ENCODE measurements around the gene ITGA7. TPM values are rescaled to one million over a fixed set of nuclear protein-coding genes. Genes with fewer than 3 reads are reported as not detected.

Gene ITGA7, protein sequence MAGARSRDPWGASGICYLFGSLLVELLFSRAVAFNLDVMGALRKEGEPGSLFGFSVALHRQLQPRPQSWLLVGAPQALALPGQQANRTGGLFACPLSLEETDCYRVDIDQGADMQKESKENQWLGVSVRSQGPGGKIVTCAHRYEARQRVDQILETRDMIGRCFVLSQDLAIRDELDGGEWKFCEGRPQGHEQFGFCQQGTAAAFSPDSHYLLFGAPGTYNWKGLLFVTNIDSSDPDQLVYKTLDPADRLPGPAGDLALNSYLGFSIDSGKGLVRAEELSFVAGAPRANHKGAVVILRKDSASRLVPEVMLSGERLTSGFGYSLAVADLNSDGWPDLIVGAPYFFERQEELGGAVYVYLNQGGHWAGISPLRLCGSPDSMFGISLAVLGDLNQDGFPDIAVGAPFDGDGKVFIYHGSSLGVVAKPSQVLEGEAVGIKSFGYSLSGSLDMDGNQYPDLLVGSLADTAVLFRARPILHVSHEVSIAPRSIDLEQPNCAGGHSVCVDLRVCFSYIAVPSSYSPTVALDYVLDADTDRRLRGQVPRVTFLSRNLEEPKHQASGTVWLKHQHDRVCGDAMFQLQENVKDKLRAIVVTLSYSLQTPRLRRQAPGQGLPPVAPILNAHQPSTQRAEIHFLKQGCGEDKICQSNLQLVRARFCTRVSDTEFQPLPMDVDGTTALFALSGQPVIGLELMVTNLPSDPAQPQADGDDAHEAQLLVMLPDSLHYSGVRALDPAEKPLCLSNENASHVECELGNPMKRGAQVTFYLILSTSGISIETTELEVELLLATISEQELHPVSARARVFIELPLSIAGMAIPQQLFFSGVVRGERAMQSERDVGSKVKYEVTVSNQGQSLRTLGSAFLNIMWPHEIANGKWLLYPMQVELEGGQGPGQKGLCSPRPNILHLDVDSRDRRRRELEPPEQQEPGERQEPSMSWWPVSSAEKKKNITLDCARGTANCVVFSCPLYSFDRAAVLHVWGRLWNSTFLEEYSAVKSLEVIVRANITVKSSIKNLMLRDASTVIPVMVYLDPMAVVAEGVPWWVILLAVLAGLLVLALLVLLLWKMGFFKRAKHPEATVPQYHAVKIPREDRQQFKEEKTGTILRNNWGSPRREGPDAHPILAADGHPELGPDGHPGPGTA
- total RNA-seq = 1 to 10 TPM; 4.3 to 4.8 TPM

GRCh38 chr12:55707841-55708694, at the start of gene ITGA7:
Gene ITGA7, minus strand, starts transcription at chr12:55707904. Its CDS starts 222 bp downstream, at chr12:55707682.
- H3K36me3 Mint-ChIP-seq (ENCODE audit: low read depth) = no peaks in the 10 kb centered on the region
- intact Hi-C loops (cut with micrococcal nuclease) = no loop called here
- CTCF ChIA-PET = interaction anchor here (0.7 to 1.5 kb wide), 3 partner anchors 19 to 32 kb away, joined by 3 to 4 read pairs (median 4); no protein-coding TSS in a partner anchor

GRCh38 chr12:55755246-55755645, 47.5 kb upstream of the ITGA7 start:
- TF ChIP-seq, protein P1, sequence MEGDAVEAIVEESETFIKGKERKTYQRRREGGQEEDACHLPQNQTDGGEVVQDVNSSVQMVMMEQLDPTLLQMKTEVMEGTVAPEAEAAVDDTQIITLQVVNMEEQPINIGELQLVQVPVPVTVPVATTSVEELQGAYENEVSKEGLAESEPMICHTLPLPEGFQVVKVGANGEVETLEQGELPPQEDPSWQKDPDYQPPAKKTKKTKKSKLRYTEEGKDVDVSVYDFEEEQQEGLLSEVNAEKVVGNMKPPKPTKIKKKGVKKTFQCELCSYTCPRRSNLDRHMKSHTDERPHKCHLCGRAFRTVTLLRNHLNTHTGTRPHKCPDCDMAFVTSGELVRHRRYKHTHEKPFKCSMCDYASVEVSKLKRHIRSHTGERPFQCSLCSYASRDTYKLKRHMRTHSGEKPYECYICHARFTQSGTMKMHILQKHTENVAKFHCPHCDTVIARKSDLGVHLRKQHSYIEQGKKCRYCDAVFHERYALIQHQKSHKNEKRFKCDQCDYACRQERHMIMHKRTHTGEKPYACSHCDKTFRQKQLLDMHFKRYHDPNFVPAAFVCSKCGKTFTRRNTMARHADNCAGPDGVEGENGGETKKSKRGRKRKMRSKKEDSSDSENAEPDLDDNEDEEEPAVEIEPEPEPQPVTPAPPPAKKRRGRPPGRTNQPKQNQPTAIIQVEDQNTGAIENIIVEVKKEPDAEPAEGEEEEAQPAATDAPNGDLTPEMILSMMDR (IDR thresholded peaks at IDR 0.05) = no peak
- ChIA-PET POLR2A (interaction anchor here (0.7 to 1.7 kb wide), 3 partner anchors 11 to 17 kb away, joined by 3 to 6 read pairs (median 3); no protein-coding TSS in a partner anchor), CTCF (interaction anchor here (0.7 to 8.0 kb wide), 5 partner anchors 12 to 325 kb away, joined by 3 to 66 read pairs (median 4); partner anchors contain the start of gene ERBB3)
- intact Hi-C loops (cut with micrococcal nuclease) = no loop called here
- peaks cover 7% of the 10 kb centered on the region for H3K4me1 Mint-ChIP-seq (ENCODE audit: low read depth)
- H3K4me3 Mint-ChIP-seq = no peak overlapping the region
- no peak for ATAC-seq
- DNase-seq = no peak
- H3K27ac Mint-ChIP-seq = peak overlapping the region; percentile 68
- H3K36me3 Mint-ChIP-seq (ENCODE audit: low read depth) = peaks cover 39% of the 10 kb centered on the region
- no peaks in the 10 kb centered on the region for H3K27me3 Mint-ChIP-seq
- H3K9me3 Mint-ChIP-seq = no peaks in the 10 kb centered on the region

More at GRCh38 chr12:55707841-55708694, at the start of gene ITGA7:
- POLR2A ChIA-PET = interaction anchor here (2.8 kb wide), 1 partner anchor 8 kb away, joined by 13 read pairs; the partner anchor contains the start of gene BLOC1S1
- Mint-ChIP-seq H3K9me3 (no peaks in the 10 kb centered on the region), H3K27ac (no peak within 1 kb of the TSS), H3K4me3 (peak within 1 kb of the TSS; percentile 73), H3K27me3 (peaks cover 22% of the 10 kb centered on the region), H3K4me1 (ENCODE audit: low read depth) (peaks cover 12% of the 10 kb centered on the region)
- TF ChIP-seq, protein P1 (IDR thresholded peaks at IDR 0.05) = no peak
- peak; percentile 60 for DNase-seq
- peak; percentile 85 for ATAC-seq

GRCh38 chr12:55748230-55748993, 40.7 kb upstream of the ITGA7 start:
- ChIA-PET POLR2A (interaction anchor here (0.6 to 1.7 kb wide), 11 partner anchors 8 to 296 kb away, joined by 3 to 8 read pairs (median 4); partner anchors contain the start of gene DNAJC14), CTCF (interaction anchor here (1.0 to 4.3 kb wide), 2 partner anchors 10 to 24 kb away, joined by 3 to 39 read pairs; no protein-coding TSS in a partner anchor)
- Mint-ChIP-seq H3K27ac (peak overlapping the region; percentile 4), H3K9me3 (no peaks in the 10 kb centered on the region), H3K4me3 (no peak overlapping the region), H3K4me1 (ENCODE audit: low read depth) (peaks cover 21% of the 10 kb centered on the region), H3K27me3 (no peaks in the 10 kb centered on the region), H3K36me3 (ENCODE audit: low read depth) (peaks cover 19% of the 10 kb centered on the region)
- intact Hi-C loops (cut with micrococcal nuclease) = no loop called here
- TF ChIP-seq, protein P1 (IDR thresholded peaks at IDR 0.05) = no peak
- ATAC-seq (no peak), DNase-seq (no peak)

GRCh38 chr12:55746913-55747231, 39.2 kb upstream of the ITGA7 start:
- Mint-ChIP-seq H3K36me3 (ENCODE audit: low read depth) (peaks cover 11% of the 10 kb centered on the region), H3K4me3 (no peak overlapping the region), H3K4me1 (ENCODE audit: low read depth) (peaks cover 28% of the 10 kb centered on the region), H3K27me3 (no peaks in the 10 kb centered on the region), H3K9me3 (no peaks in the 10 kb centered on the region), H3K27ac (no peak overlapping the region)
- no peak for DNase-seq
- intact Hi-C loops (cut with micrococcal nuclease) = no loop called here
- ChIA-PET CTCF (interaction anchor here (1.0 to 4.3 kb wide), 2 partner anchors 9 to 294 kb away, joined by 3 to 39 read pairs; no protein-coding TSS in a partner anchor), POLR2A (interaction anchor here (0.9 to 1.7 kb wide), 5 partner anchors 10 to 297 kb away, joined by 3 to 8 read pairs (median 3); no protein-coding TSS in a partner anchor)
- no peak for ATAC-seq
- TF ChIP-seq, protein P1 (IDR thresholded peaks at IDR 0.05) = no peak

All from activated CD8-positive, alpha-beta T cell treated with anti-CD3 and anti-CD28 coated beads for 36 hours (primary cell).